ENCODE measurements around the gene OSBPL10. TPM values are rescaled to one million over a fixed set of nuclear protein-coding genes. Genes with fewer than 3 reads are reported as not detected.

The OSBPL10 gene
- total RNA-seq, 1 experiment from 2014 or later = 172 TPM

DNA sequence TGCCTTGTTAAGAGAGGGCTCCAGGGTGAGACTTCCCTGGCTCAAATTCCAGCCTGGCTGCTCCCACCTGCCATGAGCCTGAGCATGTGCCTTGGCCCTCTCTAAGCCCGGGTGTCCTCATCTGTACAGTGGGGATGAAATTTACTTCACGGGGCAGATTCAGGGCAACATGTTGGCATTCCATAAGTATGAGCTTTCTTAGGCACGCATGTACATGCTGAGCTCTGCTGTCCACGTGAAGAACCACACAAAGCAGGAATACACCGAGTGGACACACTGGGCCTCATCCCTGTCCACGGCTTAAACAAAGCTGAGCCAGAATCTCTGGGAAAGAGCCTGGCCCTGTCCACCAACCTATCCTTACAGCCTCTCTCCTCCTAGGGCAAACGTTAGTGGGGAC lies 167.4 kb downstream of the OSBPL10 start:
- TF ChIP-seq, protein P1, sequence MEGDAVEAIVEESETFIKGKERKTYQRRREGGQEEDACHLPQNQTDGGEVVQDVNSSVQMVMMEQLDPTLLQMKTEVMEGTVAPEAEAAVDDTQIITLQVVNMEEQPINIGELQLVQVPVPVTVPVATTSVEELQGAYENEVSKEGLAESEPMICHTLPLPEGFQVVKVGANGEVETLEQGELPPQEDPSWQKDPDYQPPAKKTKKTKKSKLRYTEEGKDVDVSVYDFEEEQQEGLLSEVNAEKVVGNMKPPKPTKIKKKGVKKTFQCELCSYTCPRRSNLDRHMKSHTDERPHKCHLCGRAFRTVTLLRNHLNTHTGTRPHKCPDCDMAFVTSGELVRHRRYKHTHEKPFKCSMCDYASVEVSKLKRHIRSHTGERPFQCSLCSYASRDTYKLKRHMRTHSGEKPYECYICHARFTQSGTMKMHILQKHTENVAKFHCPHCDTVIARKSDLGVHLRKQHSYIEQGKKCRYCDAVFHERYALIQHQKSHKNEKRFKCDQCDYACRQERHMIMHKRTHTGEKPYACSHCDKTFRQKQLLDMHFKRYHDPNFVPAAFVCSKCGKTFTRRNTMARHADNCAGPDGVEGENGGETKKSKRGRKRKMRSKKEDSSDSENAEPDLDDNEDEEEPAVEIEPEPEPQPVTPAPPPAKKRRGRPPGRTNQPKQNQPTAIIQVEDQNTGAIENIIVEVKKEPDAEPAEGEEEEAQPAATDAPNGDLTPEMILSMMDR (IDR thresholded peaks at IDR 0.05; ENCODE audit: unreplicated experiment) = no peak
- Mint-ChIP-seq H3K36me3 (ENCODE audit: insufficient read depth, unreplicated experiment) (peaks cover 20% of the 10 kb centered on the region), H3K9me3 (ENCODE audit: unreplicated experiment) (no peaks in the 10 kb centered on the region), H3K4me3 (ENCODE audit: unreplicated experiment) (no peak overlapping the region), H3K27ac (ENCODE audit: low read depth, unreplicated experiment) (no peak overlapping the region), H3K4me1 (ENCODE audit: insufficient read depth, unreplicated experiment) (peaks cover 14% of the 10 kb centered on the region), H3K27me3 (ENCODE audit: insufficient read depth, unreplicated experiment) (no peaks in the 10 kb centered on the region)
- no peak for DNase-seq (ENCODE audit: unreplicated experiment)
- BruUV-seq (replicated peaks) = no TSS peak
- intact Hi-C loops (cut with micrococcal nuclease) = no loop called here
- CTCF ChIA-PET = no interaction called here
- POLR2A ChIA-PET = no interaction called here

DNA sequence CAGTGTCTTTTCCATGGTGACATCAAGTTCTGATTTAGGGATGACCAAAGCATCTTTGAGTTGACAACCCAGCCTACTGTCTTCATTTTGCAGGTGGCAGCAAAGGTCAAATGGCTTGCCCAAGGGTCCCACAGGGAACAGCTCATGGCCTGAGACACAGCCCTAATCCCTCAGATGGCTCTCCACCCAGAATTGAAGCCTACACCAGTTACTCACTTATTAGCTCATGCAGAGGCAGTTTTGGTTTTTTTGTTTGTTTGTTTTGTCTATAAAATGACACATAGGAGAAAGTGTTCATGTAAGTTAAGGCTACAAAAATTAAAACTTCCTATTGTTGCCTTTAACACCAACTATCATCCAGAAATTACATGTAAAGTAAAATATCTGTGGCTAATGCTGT lies 167.9 kb downstream of the OSBPL10 start:
- no peak overlapping the region for H3K4me3 Mint-ChIP-seq (ENCODE audit: unreplicated experiment)
- H3K27ac Mint-ChIP-seq (ENCODE audit: low read depth, unreplicated experiment) = no peak overlapping the region
- TF ChIP-seq, protein P1 (IDR thresholded peaks at IDR 0.05; ENCODE audit: unreplicated experiment) = no peak

DNA sequence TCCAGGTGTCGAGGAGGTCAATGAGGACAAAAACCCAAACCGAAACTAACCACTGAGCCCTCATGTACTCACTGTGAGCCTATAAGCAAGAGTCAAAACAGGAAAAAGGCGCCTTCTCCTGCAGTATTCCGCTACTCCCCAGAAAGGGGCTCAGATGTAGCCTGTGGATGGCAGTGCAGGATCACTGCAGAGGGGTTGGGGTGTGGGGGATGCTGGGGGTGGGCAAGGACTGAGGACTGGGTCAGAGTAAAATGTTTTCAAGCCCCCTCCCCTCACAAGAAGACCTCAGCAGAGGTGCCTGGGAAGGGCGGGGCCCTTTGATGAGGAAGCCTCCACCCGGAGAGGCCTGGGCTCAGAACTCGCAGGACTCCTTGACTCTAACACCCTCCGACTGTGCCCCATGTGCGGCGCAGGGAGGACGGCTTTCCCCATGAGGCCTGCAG lies 170.1 kb downstream of the OSBPL10 start:
- Mint-ChIP-seq H3K27ac (ENCODE audit: low read depth, unreplicated experiment) (no peak overlapping the region), H3K36me3 (ENCODE audit: insufficient read depth, unreplicated experiment) (peaks cover 22% of the 10 kb centered on the region), H3K4me1 (ENCODE audit: insufficient read depth, unreplicated experiment) (peaks cover 22% of the 10 kb centered on the region), H3K4me3 (ENCODE audit: unreplicated experiment) (no peak overlapping the region), H3K9me3 (ENCODE audit: unreplicated experiment) (no peaks in the 10 kb centered on the region), H3K27me3 (ENCODE audit: insufficient read depth, unreplicated experiment) (no peaks in the 10 kb centered on the region)
- TF ChIP-seq, protein P1 (IDR thresholded peaks at IDR 0.05; ENCODE audit: unreplicated experiment) = no peak
- POLR2A ChIA-PET = no interaction called here
- no TSS peak for BruUV-seq (replicated peaks)
- intact Hi-C loops (cut with micrococcal nuclease) = no loop called here
- CTCF ChIA-PET = interaction anchor here (0.7 kb wide), 1 partner anchor 437 kb away, joined by 3 read pairs; no protein-coding TSS in a partner anchor
- DNase-seq (ENCODE audit: unreplicated experiment) = no peak

More for the DNA sequence above, 167.9 kb downstream of the OSBPL10 start:
- Mint-ChIP-seq H3K9me3 (ENCODE audit: unreplicated experiment) (no peaks in the 10 kb centered on the region), H3K4me1 (ENCODE audit: insufficient read depth, unreplicated experiment) (peaks cover 14% of the 10 kb centered on the region), H3K27me3 (ENCODE audit: insufficient read depth, unreplicated experiment) (no peaks in the 10 kb centered on the region), H3K36me3 (ENCODE audit: insufficient read depth, unreplicated experiment) (peaks cover 20% of the 10 kb centered on the region)
- BruUV-seq (replicated peaks) = no TSS peak
- DNase-seq (ENCODE audit: unreplicated experiment) = no peak
- POLR2A ChIA-PET = no interaction called here
- CTCF ChIA-PET = no interaction called here
- intact Hi-C loops (cut with micrococcal nuclease) = no loop called here

DNA sequence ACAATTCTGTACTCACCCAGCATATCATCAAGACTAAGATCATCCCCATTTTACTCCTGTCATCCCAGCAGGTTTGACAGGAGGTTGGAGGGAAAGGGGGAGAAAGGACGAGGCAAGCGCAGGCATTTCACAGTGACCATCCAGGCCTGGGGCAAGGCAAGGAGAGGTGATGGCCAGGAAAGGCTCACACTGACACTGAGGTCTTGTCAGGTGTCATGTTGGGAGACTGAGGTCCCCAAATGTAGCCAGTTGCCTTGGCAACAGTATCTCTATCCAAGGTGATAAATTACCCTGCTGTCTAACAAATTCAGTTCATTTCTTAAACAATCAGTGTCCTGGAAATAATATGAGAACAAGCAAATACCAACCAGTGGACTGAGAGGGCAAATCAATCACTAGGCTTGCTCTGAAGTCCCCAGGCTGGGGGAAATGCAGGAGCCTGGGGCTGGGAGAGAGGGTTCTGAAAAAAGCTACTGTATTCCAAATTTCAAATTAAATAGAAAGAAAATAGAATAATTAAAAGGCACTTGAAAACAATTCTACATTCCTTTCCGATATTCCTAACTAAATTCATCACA lies 172.8 kb downstream of the OSBPL10 start:
- DNase-seq (ENCODE audit: unreplicated experiment) = no peak

More for the DNA sequence above, 172.8 kb downstream of the OSBPL10 start:
- H3K4me3 Mint-ChIP-seq (ENCODE audit: unreplicated experiment) = no peak overlapping the region
- H3K27ac Mint-ChIP-seq (ENCODE audit: low read depth, unreplicated experiment) = no peak overlapping the region
- H3K4me1 Mint-ChIP-seq (ENCODE audit: insufficient read depth, unreplicated experiment) = peaks cover 24% of the 10 kb centered on the region
- TF ChIP-seq, protein P1 (IDR thresholded peaks at IDR 0.05; ENCODE audit: unreplicated experiment) = no peak
- BruUV-seq (replicated peaks) = no TSS peak
- no peaks in the 10 kb centered on the region for H3K9me3 Mint-ChIP-seq (ENCODE audit: unreplicated experiment)
- ChIA-PET POLR2A (interaction anchor here (0.7 kb wide), 1 partner anchor 21 kb away, joined by 3 read pairs; no protein-coding TSS in a partner anchor), CTCF (no interaction called here)
- intact Hi-C loops (cut with micrococcal nuclease) = no loop called here
- peaks cover 16% of the 10 kb centered on the region for H3K36me3 Mint-ChIP-seq (ENCODE audit: insufficient read depth, unreplicated experiment)
- H3K27me3 Mint-ChIP-seq (ENCODE audit: insufficient read depth, unreplicated experiment) = no peaks in the 10 kb centered on the region

Measured in MCF 10A (cell line).